GM23338 (cell line): ENCODE results near the gene GATA5. TPM values are rescaled to one million over a fixed set of nuclear protein-coding genes. Genes with fewer than 3 reads are reported as not detected.

Experiments
- ATAC-seq: fragments of 200-7000 bp; cut with Tn5 transposase; 3 replicates; pipeline ENCODE4 v1.9.1; 2020
- DNase-seq: peaks from one replicate; pipeline ENCODE4 v3.0.0-alpha.2; 2015; ENCODE audit warnings: low spot score
- H2AFZ ChIP-seq: fragments of 200-600 bp; sonication (generic); 2 replicates; pipeline ENCODE4 v1.8.0; 2016; ENCODE audit warnings: antibody characterized with exemption, mild to moderate bottlenecking, moderate library complexity
- H3F3A ChIP-seq: fragments of 200-600 bp; sonication (generic); replicated peaks from 2 replicates; pipeline ENCODE4 v1.8.0; 2017; ENCODE audit warnings: antibody characterized with exemption, mixed run types, low read depth
- H3K27ac ChIP-seq: fragments of 200-600 bp; sonication (generic); 2 replicates; pipeline ENCODE4 v1.6.1; 2016; ENCODE audit warnings: low read depth
- H3K27me3 ChIP-seq: fragments of 200-600 bp; sonication (generic); 2 replicates; pipeline ENCODE4 v1.8.0; 2016; ENCODE audit warnings: mild to moderate bottlenecking, mixed run types, moderate library complexity; ENCODE audit not compliant: insufficient read depth
- H3K36me3 ChIP-seq: fragments of 200-600 bp; sonication (generic); 2 replicates; pipeline ENCODE4 v1.8.0; 2016; ENCODE audit warnings: mild to moderate bottlenecking; ENCODE audit not compliant: insufficient read depth
- H3K4me1 ChIP-seq: fragments of 200-600 bp; sonication (generic); 2 replicates; pipeline ENCODE4 v1.8.0; 2016; ENCODE audit warnings: mild to moderate bottlenecking, moderate library complexity; ENCODE audit not compliant: insufficient read depth
- H3K4me2 ChIP-seq: fragments of 200-600 bp; sonication (generic); 2 replicates; pipeline ENCODE4 v1.7.1; 2017; ENCODE audit warnings: mixed run types
- H3K4me3 ChIP-seq: fragments of 200-600 bp; sonication (generic); 2 replicates; pipeline ENCODE4 v1.6.1; 2016; ENCODE audit warnings: mixed run types
- H3K79me2 ChIP-seq: fragments of 200-600 bp; sonication (generic); replicated peaks from 2 replicates; pipeline ENCODE4 v1.8.0; 2017; ENCODE audit warnings: mild to moderate bottlenecking; ENCODE audit not compliant: insufficient read depth
- H3K9me2 ChIP-seq: fragments of 200-600 bp; sonication (generic); 2 replicates; pipeline ENCODE4 v1.8.0; 2017; ENCODE audit not compliant: insufficient read depth
- H4K20me1 ChIP-seq: fragments of 200-600 bp; sonication (generic); replicated peaks from 2 replicates; pipeline ENCODE4 v1.8.0; 2017; ENCODE audit warnings: mild to moderate bottlenecking; ENCODE audit not compliant: insufficient read depth
- H3K27ac Mint-ChIP-seq: 2 replicates; pipeline ENCODE4 v1.8.0; 2020; ENCODE audit warnings: inconsistent platforms, mild to moderate bottlenecking, moderate library complexity, mixed read lengths
- H3K27me3 Mint-ChIP-seq: 3 replicates; pipeline ENCODE4 v1.8.0; 2022; ENCODE audit warnings: low read depth, mild to moderate bottlenecking, moderate library complexity, mixed read lengths, inconsistent platforms; ENCODE audit not compliant: insufficient read depth, poor library complexity
- H3K36me3 Mint-ChIP-seq: 3 replicates; pipeline ENCODE4 v1.8.0; 2021; ENCODE audit warnings: low read depth, mild to moderate bottlenecking, inconsistent platforms, moderate library complexity, mixed read lengths
- H3K4me1 Mint-ChIP-seq: 3 replicates; pipeline ENCODE4 v1.8.0; 2020; ENCODE audit warnings: mild to moderate bottlenecking, inconsistent platforms, mixed read lengths
- H3K4me3 Mint-ChIP-seq: 3 replicates; pipeline ENCODE4 v1.8.0; 2021; ENCODE audit warnings: moderate library complexity, mild to moderate bottlenecking, inconsistent platforms, mixed read lengths
- H3K9me3 Mint-ChIP-seq: 3 replicates; pipeline ENCODE4 v1.8.0; 2020; ENCODE audit warnings: moderate library complexity, mild to moderate bottlenecking, inconsistent platforms, mixed read lengths
- CREB1 ChIP-seq: fragments of 250-450 bp; sonication (Bioruptor Pico); IDR thresholded peaks from 2 replicates; pipeline ENCODE4 v1.5.0; 2020; ENCODE audit warnings: low read depth, mild to moderate bottlenecking, moderate library complexity
- EZH2 ChIP-seq: fragments of 200-600 bp; sonication (generic); IDR thresholded peaks from one replicate; pipeline ENCODE4 v1.8.0; 2017; ENCODE audit warnings: antibody characterized with exemption, mild to moderate bottlenecking, low read depth; ENCODE audit not compliant: unreplicated experiment
- EZH2phosphoT487 ChIP-seq: fragments of 200-600 bp; sonication (generic); IDR thresholded peaks from one replicate; pipeline ENCODE4 v1.8.1; 2018; ENCODE audit warnings: antibody characterized with exemption; ENCODE audit not compliant: unreplicated experiment
- JUNB ChIP-seq: IDR thresholded peaks from one replicate; pipeline ENCODE4 v1.6.1; 2016; ENCODE audit warnings: antibody characterized with exemption; ENCODE audit not compliant: unreplicated experiment
- NANOG ChIP-seq: IDR thresholded peaks from 2 replicates; pipeline ENCODE4 v1.6.1; 2016; ENCODE audit warnings: antibody characterized with exemption, borderline replicate concordance
- STAT1 ChIP-seq: IDR thresholded peaks from one replicate; pipeline ENCODE4 v1.6.1; 2016; ENCODE audit warnings: antibody characterized with exemption; ENCODE audit not compliant: unreplicated experiment
- ZNF114 ChIP-seq: fragments of 250-450 bp; sonication (Bioruptor Pico); IDR thresholded peaks from 2 replicates; pipeline ENCODE4 v1.5.0; 2020; ENCODE audit warnings: mild to moderate bottlenecking, moderate library complexity
- ZNF331 ChIP-seq: fragments of 250-450 bp; sonication (Bioruptor Pico); IDR thresholded peaks from 2 replicates; pipeline ENCODE4 v1.5.0; 2020; ENCODE audit warnings: low read depth, mild to moderate bottlenecking, moderate library complexity
- polyA plus RNA-seq: library from polyadenylated mRNA; unstranded; fragments of >200 nt; fragmentation: Nextera tagmentation; extraction: Ambion mirVana; gene quantifications from 2 replicates; pipeline ENCODE4 v1.2.1, GENCODE V29; 2016
- total RNA-seq: library from RNA; depleted of rRNA; stranded (reverse); fragments of >200 nt; shearing (Covaris generic); gene quantifications from 2 replicates; pipeline ENCODE4 v1.2.3, GENCODE V29; 2014
- TF ChIP-seq, protein P1 (sequence below), 2 experiments: fragments of 200-600 bp in 1 of 2; sonication (generic) in 1 of 2; conservative IDR thresholded peaks; 2 replicates each; pipeline versions ENCODE4 v1.5.1 to v1.6.1; 2016 to 2017; ENCODE audit warnings: antibody characterized with exemption in 2 of 2, low read depth in 2 of 2, mild to moderate bottlenecking in 2 of 2, moderate library complexity in 1 of 2
- TF ChIP-seq, protein P2 (sequence below): IDR thresholded peaks from one replicate; pipeline ENCODE4 v1.6.1; 2018; ENCODE audit warnings: antibody characterized with exemption; ENCODE audit not compliant: unreplicated experiment
- TF ChIP-seq, protein P3 (sequence below): IDR thresholded peaks from 2 replicates; pipeline ENCODE4 v1.6.1; 2016; ENCODE audit warnings: antibody characterized with exemption

Gene GATA5
- total and polyA plus RNA-seq, 2 experiments from 2014 or later, result 0.60 to 0.73 TPM

DNA sequence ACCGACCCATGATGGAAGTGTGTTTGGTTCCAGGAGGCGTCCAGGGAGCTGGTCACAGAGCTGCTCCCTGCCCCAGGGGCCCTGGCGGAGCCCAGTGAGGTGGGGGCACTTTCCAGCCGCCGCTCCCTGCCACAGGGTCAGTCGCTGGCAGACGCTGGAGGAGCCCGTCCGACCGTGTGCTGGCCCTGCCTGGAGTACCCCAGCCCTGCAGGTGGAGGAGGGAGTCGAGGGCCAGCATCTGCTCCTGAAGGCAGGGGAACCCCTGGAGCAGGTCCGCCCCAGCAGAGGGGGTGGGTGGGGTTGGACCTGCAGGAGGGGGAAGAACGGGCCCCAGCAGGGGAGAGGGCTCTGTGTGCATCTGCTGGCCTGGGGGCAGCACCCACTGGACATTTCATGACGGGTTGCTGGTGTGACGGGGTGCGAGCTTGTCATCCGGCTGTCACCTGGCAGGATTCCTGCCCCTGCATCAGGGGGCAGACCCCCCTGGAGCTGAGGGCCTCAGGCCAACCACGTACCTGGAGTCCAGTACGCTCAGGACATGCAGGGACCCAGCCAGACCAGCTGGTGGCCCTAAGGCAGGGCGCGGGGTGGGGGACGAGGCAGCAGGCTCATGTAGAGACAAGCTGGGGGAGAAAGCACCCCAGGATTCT lies 32.3 kb upstream of the GATA5 start:
- H3K4me1 Mint-ChIP-seq, result no peaks in the 10 kb centered on the region
- no peaks in the 10 kb centered on the region for H3K36me3 ChIP-seq
- H3K36me3 Mint-ChIP-seq, result no peaks in the 10 kb centered on the region
- H3K4me3 Mint-ChIP-seq, result no peak overlapping the region
- H3K9me3 Mint-ChIP-seq, result no peaks in the 10 kb centered on the region
- H4K20me1 ChIP-seq, result no peaks in the 10 kb centered on the region
- H3K79me2 ChIP-seq, result no peaks in the 10 kb centered on the region
- H3K27ac ChIP-seq, result no peak overlapping the region
- H3K9me2 ChIP-seq, result no peaks in the 10 kb centered on the region
- DNase-seq (no peak), ATAC-seq (no peak)
- no peak overlapping the region for H3K4me3 ChIP-seq
- H2AFZ ChIP-seq, result no peak overlapping the region
- H3K27me3 Mint-ChIP-seq, result peaks cover 5% of the 10 kb centered on the region
- no peak for TF ChIP-seq ZNF114 (CRISPR knock-in tag)
- TF ChIP-seq EZH2, result no peak
- TF ChIP-seq STAT1, result no peak
- no peak for TF ChIP-seq EZH2phosphoT487
- TF ChIP-seq, protein P1, sequence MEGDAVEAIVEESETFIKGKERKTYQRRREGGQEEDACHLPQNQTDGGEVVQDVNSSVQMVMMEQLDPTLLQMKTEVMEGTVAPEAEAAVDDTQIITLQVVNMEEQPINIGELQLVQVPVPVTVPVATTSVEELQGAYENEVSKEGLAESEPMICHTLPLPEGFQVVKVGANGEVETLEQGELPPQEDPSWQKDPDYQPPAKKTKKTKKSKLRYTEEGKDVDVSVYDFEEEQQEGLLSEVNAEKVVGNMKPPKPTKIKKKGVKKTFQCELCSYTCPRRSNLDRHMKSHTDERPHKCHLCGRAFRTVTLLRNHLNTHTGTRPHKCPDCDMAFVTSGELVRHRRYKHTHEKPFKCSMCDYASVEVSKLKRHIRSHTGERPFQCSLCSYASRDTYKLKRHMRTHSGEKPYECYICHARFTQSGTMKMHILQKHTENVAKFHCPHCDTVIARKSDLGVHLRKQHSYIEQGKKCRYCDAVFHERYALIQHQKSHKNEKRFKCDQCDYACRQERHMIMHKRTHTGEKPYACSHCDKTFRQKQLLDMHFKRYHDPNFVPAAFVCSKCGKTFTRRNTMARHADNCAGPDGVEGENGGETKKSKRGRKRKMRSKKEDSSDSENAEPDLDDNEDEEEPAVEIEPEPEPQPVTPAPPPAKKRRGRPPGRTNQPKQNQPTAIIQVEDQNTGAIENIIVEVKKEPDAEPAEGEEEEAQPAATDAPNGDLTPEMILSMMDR (conservative IDR thresholded peaks at IDR 0.05; ENCODE audit: low read depth in 2 of 2), result no peak
- H3K4me1 ChIP-seq, result no peaks in the 10 kb centered on the region
- no peak overlapping the region for H3K4me2 ChIP-seq
- H3K27ac Mint-ChIP-seq, result no peak overlapping the region
- no peaks in the 10 kb centered on the region for H3F3A ChIP-seq
- no peaks in the 10 kb centered on the region for H3K27me3 ChIP-seq

DNA sequence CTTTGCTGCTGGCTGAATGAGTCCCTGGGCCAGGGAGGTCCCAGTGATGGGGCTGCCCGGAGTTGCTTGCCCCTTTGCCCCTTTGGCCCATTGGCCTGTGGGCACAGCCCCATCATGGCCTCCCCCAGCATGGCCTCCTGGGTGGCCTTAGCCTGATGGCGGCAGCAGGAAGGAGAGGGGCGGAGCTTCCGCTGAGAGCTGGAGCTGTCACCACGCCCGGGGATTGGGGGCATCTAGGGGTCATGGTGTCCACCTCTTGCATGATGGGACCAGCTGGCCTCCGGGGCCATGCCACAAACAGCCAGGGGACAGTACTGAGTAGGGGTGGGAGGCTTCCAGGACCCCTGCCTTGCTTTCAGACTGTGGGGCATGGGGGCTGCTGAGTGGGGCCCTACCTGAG lies 31.5 kb upstream of the GATA5 start:
- H2AFZ ChIP-seq, result no peak overlapping the region
- no peaks in the 10 kb centered on the region for H3K36me3 Mint-ChIP-seq
- H3K4me3 ChIP-seq, result no peak overlapping the region
- no peak for ATAC-seq
- H3K27me3 Mint-ChIP-seq, result peaks cover 5% of the 10 kb centered on the region
- no peaks in the 10 kb centered on the region for H3F3A ChIP-seq
- no peak overlapping the region for H3K27ac Mint-ChIP-seq
- DNase-seq, result no peak
- H3K4me1 Mint-ChIP-seq, result no peaks in the 10 kb centered on the region
- no peaks in the 10 kb centered on the region for H3K79me2 ChIP-seq
- no peaks in the 10 kb centered on the region for H3K36me3 ChIP-seq
- no peak overlapping the region for H3K4me2 ChIP-seq
- H3K4me3 Mint-ChIP-seq, result no peak overlapping the region
- H3K4me1 ChIP-seq, result no peaks in the 10 kb centered on the region
- H3K9me2 ChIP-seq, result no peaks in the 10 kb centered on the region
- H3K27ac ChIP-seq, result no peak overlapping the region
- no peaks in the 10 kb centered on the region for H3K27me3 ChIP-seq
- no peaks in the 10 kb centered on the region for H4K20me1 ChIP-seq
- H3K9me3 Mint-ChIP-seq, result no peaks in the 10 kb centered on the region
- TF ChIP-seq, protein P2, sequence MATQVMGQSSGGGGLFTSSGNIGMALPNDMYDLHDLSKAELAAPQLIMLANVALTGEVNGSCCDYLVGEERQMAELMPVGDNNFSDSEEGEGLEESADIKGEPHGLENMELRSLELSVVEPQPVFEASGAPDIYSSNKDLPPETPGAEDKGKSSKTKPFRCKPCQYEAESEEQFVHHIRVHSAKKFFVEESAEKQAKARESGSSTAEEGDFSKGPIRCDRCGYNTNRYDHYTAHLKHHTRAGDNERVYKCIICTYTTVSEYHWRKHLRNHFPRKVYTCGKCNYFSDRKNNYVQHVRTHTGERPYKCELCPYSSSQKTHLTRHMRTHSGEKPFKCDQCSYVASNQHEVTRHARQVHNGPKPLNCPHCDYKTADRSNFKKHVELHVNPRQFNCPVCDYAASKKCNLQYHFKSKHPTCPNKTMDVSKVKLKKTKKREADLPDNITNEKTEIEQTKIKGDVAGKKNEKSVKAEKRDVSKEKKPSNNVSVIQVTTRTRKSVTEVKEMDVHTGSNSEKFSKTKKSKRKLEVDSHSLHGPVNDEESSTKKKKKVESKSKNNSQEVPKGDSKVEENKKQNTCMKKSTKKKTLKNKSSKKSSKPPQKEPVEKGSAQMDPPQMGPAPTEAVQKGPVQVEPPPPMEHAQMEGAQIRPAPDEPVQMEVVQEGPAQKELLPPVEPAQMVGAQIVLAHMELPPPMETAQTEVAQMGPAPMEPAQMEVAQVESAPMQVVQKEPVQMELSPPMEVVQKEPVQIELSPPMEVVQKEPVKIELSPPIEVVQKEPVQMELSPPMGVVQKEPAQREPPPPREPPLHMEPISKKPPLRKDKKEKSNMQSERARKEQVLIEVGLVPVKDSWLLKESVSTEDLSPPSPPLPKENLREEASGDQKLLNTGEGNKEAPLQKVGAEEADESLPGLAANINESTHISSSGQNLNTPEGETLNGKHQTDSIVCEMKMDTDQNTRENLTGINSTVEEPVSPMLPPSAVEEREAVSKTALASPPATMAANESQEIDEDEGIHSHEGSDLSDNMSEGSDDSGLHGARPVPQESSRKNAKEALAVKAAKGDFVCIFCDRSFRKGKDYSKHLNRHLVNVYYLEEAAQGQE, result no peak
- TF ChIP-seq STAT1 (no peak), JUNB (no peak), CREB1 (CRISPR knock-in tag) (no peak), ZNF114 (CRISPR knock-in tag) (no peak), ZNF331 (no peak), EZH2phosphoT487 (no peak), NANOG (no peak), EZH2 (no peak)
- TF ChIP-seq, protein P1 (conservative IDR thresholded peaks at IDR 0.05; ENCODE audit: low read depth in 2 of 2), result no peak
- TF ChIP-seq, protein P3, sequence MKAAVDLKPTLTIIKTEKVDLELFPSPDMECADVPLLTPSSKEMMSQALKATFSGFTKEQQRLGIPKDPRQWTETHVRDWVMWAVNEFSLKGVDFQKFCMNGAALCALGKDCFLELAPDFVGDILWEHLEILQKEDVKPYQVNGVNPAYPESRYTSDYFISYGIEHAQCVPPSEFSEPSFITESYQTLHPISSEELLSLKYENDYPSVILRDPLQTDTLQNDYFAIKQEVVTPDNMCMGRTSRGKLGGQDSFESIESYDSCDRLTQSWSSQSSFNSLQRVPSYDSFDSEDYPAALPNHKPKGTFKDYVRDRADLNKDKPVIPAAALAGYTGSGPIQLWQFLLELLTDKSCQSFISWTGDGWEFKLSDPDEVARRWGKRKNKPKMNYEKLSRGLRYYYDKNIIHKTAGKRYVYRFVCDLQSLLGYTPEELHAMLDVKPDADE, result no peak
